T-helper 2 cell treated with Interferon-gamma antibody and Interleukin-4, amounts not matched to agents 100 ng/mL and 5 ng/mL, for 36 hours (primary cell): ENCODE results near the gene PLIN5. TPM values are rescaled to one million over a fixed set of nuclear protein-coding genes. Genes with fewer than 3 reads are reported as not detected.

Experiments
- intact Hi-C: fragments of 100-400 bp; cut with micrococcal nuclease; formaldehyde crosslinking; loops from one replicate; pipeline ENCODE4 v1.15.1; 2023
- total RNA-seq: library from RNA; stranded (reverse); gene quantifications from 2 replicates; pipeline ENCODE4 v1.2.3, GENCODE V29; 2022

The PLIN5 gene
- total RNA-seq, 1 donor from 2014 or later: not detected

GRCh38 chr19:4507804-4508203, 27.2 kb downstream of the PLIN5 start:
- intact Hi-C loops: no loop called here

GRCh38 chr19:4507150-4507452, 27.9 kb downstream of the PLIN5 start:
- intact Hi-C loops: no loop called here

GRCh38 chr19:4506449-4507149, 28.4 kb downstream of the PLIN5 start:
- intact Hi-C loops: no loop called here

GRCh38 chr19:4505570-4506448, 29.2 kb downstream of the PLIN5 start:
- intact Hi-C loops: no loop called here

- intact Hi-C loops: no loop called here
Observed at GRCh38 chr19:4504891-4505569, 30.0 kb downstream of the PLIN5 start.

- intact Hi-C loops: no loop called here
Observed at GRCh38 chr19:4504297-4504701, 30.7 kb downstream of the PLIN5 start.

GRCh38 chr19:4503825-4504170, 31.2 kb downstream of the PLIN5 start:
- intact Hi-C loops: no loop called here

- intact Hi-C loops: no loop called here
Observed at GRCh38 chr19:4503132-4503824, 31.7 kb downstream of the PLIN5 start.

GRCh38 chr19:4502282-4503131, 32.5 kb downstream of the PLIN5 start:
- intact Hi-C loops: no loop called here

- intact Hi-C loops: no loop called here
Observed at GRCh38 chr19:4501691-4502090, 33.3 kb downstream of the PLIN5 start.

GRCh38 chr19:4500841-4501591, 34.0 kb downstream of the PLIN5 start:
- intact Hi-C loops: no loop called here

GRCh38 chr19:4499855-4500254, 35.2 kb downstream of the PLIN5 start:
- intact Hi-C loops: no loop called here

GRCh38 chr19:4499318-4499717, 35.7 kb downstream of the PLIN5 start:
- intact Hi-C loops: no loop called here

GRCh38 chr19:4498694-4499093, 36.3 kb downstream of the PLIN5 start:
- intact Hi-C loops: no loop called here

GRCh38 chr19:4497770-4498389, 37.1 kb downstream of the PLIN5 start:
- intact Hi-C loops: no loop called here

- intact Hi-C loops: no loop called here
Observed at GRCh38 chr19:4496304-4496703, 38.7 kb downstream of the PLIN5 start.

- intact Hi-C loops: no loop called here
Observed at GRCh38 chr19:4495471-4495870, 39.6 kb downstream of the PLIN5 start.

GRCh38 chr19:4494691-4495064, 40.3 kb downstream of the PLIN5 start:
- intact Hi-C loops: no loop called here

GRCh38 chr19:4493929-4494690, 40.9 kb downstream of the PLIN5 start:
- intact Hi-C loops: no loop called here
